Type B pancreatic cell (in vitro differentiated cells): ENCODE data around the gene CCDC191. TPM values are rescaled to one million over a fixed set of nuclear protein-coding genes. Genes with fewer than 3 reads are reported as not detected.

Experiments
- DNase-seq: peaks from one replicate; pipeline ENCODE4 v3.0.0; 2021; ENCODE audit warnings: mixed read lengths; ENCODE audit not compliant: unreplicated experiment; ENCODE audit errors: extremely low spot score
- H3K27ac Mint-ChIP-seq: 2 replicates; pipeline ENCODE4 v1.8.0; 2021; ENCODE audit warnings: mild to moderate bottlenecking, mixed read lengths
- H3K27me3 Mint-ChIP-seq: 2 replicates; pipeline ENCODE4 v1.8.0; 2021; ENCODE audit warnings: mixed read lengths
- H3K36me3 Mint-ChIP-seq: 2 replicates; pipeline ENCODE4 v1.8.0; 2021; ENCODE audit warnings: mixed read lengths
- H3K4me1 Mint-ChIP-seq: one replicate; pipeline ENCODE4 v1.8.0; 2021; ENCODE audit warnings: mixed read lengths; ENCODE audit not compliant: unreplicated experiment
- H3K4me3 Mint-ChIP-seq: 2 replicates; pipeline ENCODE4 v1.8.0; 2021; ENCODE audit warnings: mild to moderate bottlenecking, mixed read lengths
- H3K9me3 Mint-ChIP-seq: 2 replicates; pipeline ENCODE4 v1.8.0; 2021; ENCODE audit warnings: mixed read lengths
- total RNA-seq: library from RNA; stranded (reverse); gene quantifications from 2 replicates; pipeline ENCODE4 v1.2.1, GENCODE V29; 2021; ENCODE audit warnings: low replicate concordance
- TF ChIP-seq, protein P1 (sequence below): fragments of 200-600 bp; sonication (generic); conservative IDR thresholded peaks from 2 replicates; pipeline ENCODE4 v1.5.0; 2021; ENCODE audit warnings: antibody characterized with exemption, mild to moderate bottlenecking

CCDC191 gene
- total RNA-seq, 1 donor from 2014 or later, result 8.4 TPM

- Mint-ChIP-seq H3K9me3 (no peaks in the 10 kb centered on the region), H3K36me3 (peaks cover 43% of the 10 kb centered on the region), H3K27ac (no peak overlapping the region), H3K4me1 (no peaks in the 10 kb centered on the region), H3K27me3 (no peaks in the 10 kb centered on the region), H3K4me3 (no peak overlapping the region)
- TF ChIP-seq, protein P1, sequence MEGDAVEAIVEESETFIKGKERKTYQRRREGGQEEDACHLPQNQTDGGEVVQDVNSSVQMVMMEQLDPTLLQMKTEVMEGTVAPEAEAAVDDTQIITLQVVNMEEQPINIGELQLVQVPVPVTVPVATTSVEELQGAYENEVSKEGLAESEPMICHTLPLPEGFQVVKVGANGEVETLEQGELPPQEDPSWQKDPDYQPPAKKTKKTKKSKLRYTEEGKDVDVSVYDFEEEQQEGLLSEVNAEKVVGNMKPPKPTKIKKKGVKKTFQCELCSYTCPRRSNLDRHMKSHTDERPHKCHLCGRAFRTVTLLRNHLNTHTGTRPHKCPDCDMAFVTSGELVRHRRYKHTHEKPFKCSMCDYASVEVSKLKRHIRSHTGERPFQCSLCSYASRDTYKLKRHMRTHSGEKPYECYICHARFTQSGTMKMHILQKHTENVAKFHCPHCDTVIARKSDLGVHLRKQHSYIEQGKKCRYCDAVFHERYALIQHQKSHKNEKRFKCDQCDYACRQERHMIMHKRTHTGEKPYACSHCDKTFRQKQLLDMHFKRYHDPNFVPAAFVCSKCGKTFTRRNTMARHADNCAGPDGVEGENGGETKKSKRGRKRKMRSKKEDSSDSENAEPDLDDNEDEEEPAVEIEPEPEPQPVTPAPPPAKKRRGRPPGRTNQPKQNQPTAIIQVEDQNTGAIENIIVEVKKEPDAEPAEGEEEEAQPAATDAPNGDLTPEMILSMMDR, result no peak
- DNase-seq, result no peak
These were observed 30.0 kb upstream of the CCDC191 start for GRCh38 chr3:114086356-114086755.

DNA sequence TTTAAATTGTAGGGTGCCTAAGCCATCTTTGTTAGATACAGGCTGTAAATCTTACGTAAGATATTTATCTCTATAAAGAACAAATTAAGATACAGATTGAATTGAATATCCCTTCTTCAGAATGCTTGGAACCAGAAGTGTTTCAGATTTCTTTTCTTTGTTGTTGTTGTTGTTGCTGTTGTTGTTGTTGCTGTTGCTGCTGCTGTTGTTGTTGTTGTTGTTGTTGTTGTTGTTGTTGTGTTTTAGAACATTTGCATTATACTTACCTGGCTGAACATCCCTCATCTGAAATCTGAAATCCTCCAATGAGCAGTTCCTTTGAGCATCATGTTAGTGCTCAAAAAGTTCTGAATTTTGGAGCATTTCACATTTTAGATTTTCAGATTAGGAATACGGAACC is 26.8 kb upstream of the CCDC191 start:
- no peak for DNase-seq
- H3K4me1 Mint-ChIP-seq, result peaks cover 1% of the 10 kb centered on the region
- H3K27ac Mint-ChIP-seq, result no peak overlapping the region
- peaks cover 50% of the 10 kb centered on the region for H3K36me3 Mint-ChIP-seq
- no peaks in the 10 kb centered on the region for H3K27me3 Mint-ChIP-seq
- H3K4me3 Mint-ChIP-seq, result no peak overlapping the region
- TF ChIP-seq, protein P1, result no peak
- no peaks in the 10 kb centered on the region for H3K9me3 Mint-ChIP-seq

- H3K36me3 Mint-ChIP-seq, result peaks cover 47% of the 10 kb centered on the region
- TF ChIP-seq, protein P1, result no peak
- no peaks in the 10 kb centered on the region for H3K27me3 Mint-ChIP-seq
- H3K27ac Mint-ChIP-seq, result no peak overlapping the region
- peaks cover 4% of the 10 kb centered on the region for H3K4me1 Mint-ChIP-seq
- no peaks in the 10 kb centered on the region for H3K9me3 Mint-ChIP-seq
- no peak overlapping the region for H3K4me3 Mint-ChIP-seq
- DNase-seq, result no peak
These were observed 24.7 kb upstream of the CCDC191 start for GRCh38 chr3:114081037-114081436.

DNA sequence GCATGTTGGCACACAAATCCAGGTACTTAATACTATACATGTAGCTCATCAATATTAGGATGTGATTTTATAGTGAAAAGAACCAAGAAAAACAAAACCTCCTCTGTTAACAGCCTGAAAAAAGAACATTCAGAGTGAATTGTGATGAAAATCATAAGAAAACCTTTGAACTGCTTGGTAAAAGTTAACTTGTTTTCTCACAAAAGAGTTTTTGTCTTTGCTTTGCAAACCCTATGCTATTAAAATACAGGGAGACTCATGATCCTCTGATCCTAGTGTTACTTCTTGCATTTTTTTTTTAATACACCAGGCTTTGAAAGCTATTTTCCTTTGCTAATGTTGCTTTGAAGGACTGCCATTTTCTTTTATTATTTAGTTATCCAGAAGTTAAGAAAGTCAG is 23.9 kb upstream of the CCDC191 start:
- H3K27me3 Mint-ChIP-seq, result no peaks in the 10 kb centered on the region
- peaks cover 40% of the 10 kb centered on the region for H3K36me3 Mint-ChIP-seq
- no peak overlapping the region for H3K4me3 Mint-ChIP-seq
- no peak overlapping the region for H3K27ac Mint-ChIP-seq
- TF ChIP-seq, protein P1, result no peak
- peaks cover 4% of the 10 kb centered on the region for H3K4me1 Mint-ChIP-seq
- H3K9me3 Mint-ChIP-seq, result no peaks in the 10 kb centered on the region
- DNase-seq, result no peak

- TF ChIP-seq, protein P1, result no peak
- Mint-ChIP-seq H3K36me3 (peaks cover 44% of the 10 kb centered on the region), H3K4me1 (peaks cover 4% of the 10 kb centered on the region), H3K27me3 (no peaks in the 10 kb centered on the region), H3K27ac (no peak overlapping the region), H3K9me3 (no peaks in the 10 kb centered on the region), H3K4me3 (no peak overlapping the region)
- DNase-seq, result no peak
These were observed 23.4 kb upstream of the CCDC191 start for GRCh38 chr3:114079761-114080160.

- peaks cover 4% of the 10 kb centered on the region for H3K4me1 Mint-ChIP-seq
- H3K9me3 Mint-ChIP-seq, result no peaks in the 10 kb centered on the region
- peaks cover 47% of the 10 kb centered on the region for H3K36me3 Mint-ChIP-seq
- no peaks in the 10 kb centered on the region for H3K27me3 Mint-ChIP-seq
- no peak overlapping the region for H3K4me3 Mint-ChIP-seq
- no peak overlapping the region for H3K27ac Mint-ChIP-seq
- DNase-seq, result no peak
- TF ChIP-seq, protein P1, result no peak
These were observed 21.8 kb upstream of the CCDC191 start for GRCh38 chr3:114078126-114078525.
